DLD1 (cell line): ENCODE data around the gene NPM1.

ENCODE experiments used
- in situ Hi-C: cut with HindIII; loops from 2 replicates; pipeline ENCODE4 v1.10.0; 2017; ENCODE audit warnings: low sequenced_read_pairs

The NPM1 gene

GRCh38 chr5:171410181-171410580, 22.5 kb downstream of the NPM1 start:
- in situ Hi-C loops = loop anchor here (10.0 to 25.0 kb wide), 2 partner anchors 215 to 452 kb away; no protein-coding TSS in a partner anchor

GRCh38 chr5:171412186-171412585, 24.5 kb downstream of the NPM1 start:
- in situ Hi-C loops = loop anchor here (10.0 to 25.0 kb wide), 2 partner anchors 213 to 450 kb away; no protein-coding TSS in a partner anchor

- in situ Hi-C loops = loop anchor here (10.0 to 25.0 kb wide), 2 partner anchors 211 to 449 kb away; no protein-coding TSS in a partner anchor
Observed at GRCh38 chr5:171413153-171413910, 25.7 kb downstream of the NPM1 start.

GRCh38 chr5:171413993-171414392, 26.3 kb downstream of the NPM1 start:
- in situ Hi-C loops = loop anchor here (10.0 to 25.0 kb wide), 2 partner anchors 211 to 448 kb away; no protein-coding TSS in a partner anchor

- in situ Hi-C loops = loop anchor here (10.0 to 25.0 kb wide), 2 partner anchors 210 to 447 kb away; no protein-coding TSS in a partner anchor
Observed at GRCh38 chr5:171415115-171415730, 27.6 kb downstream of the NPM1 start.

- in situ Hi-C loops = loop anchor here (10.0 to 25.0 kb wide), 2 partner anchors 208 to 446 kb away; no protein-coding TSS in a partner anchor
Observed at GRCh38 chr5:171416160-171417049, 28.8 kb downstream of the NPM1 start.

- in situ Hi-C loops = loop anchor here (10.0 to 25.0 kb wide), 2 partner anchors 206 to 444 kb away; no protein-coding TSS in a partner anchor
Observed at GRCh38 chr5:171418316-171418981, 30.8 kb downstream of the NPM1 start.

- in situ Hi-C loops = loop anchor here (10.0 to 25.0 kb wide), 2 partner anchors 206 to 443 kb away; no protein-coding TSS in a partner anchor
Observed at GRCh38 chr5:171418982-171419687, 31.5 kb downstream of the NPM1 start, which contains the start of gene FGF18. Gene FGF18 (plus strand): TSS chr5:171419647. CDS start chr5:171420200, 553 bp downstream.

GRCh38 chr5:171419688-171420430, 32.2 kb downstream of the NPM1 start:
- in situ Hi-C loops = loop anchor here (10.0 to 25.0 kb wide), 2 partner anchors 205 to 442 kb away; no protein-coding TSS in a partner anchor

- in situ Hi-C loops = loop anchor here (25.0 kb wide), 1 partner anchor 442 kb away; no protein-coding TSS in a partner anchor
Observed at GRCh38 chr5:171420431-171421241, 33.0 kb downstream of the NPM1 start.

GRCh38 chr5:171421331-171422262, 33.9 kb downstream of the NPM1 start:
- in situ Hi-C loops = loop anchor here (25.0 kb wide), 1 partner anchor 441 kb away; no protein-coding TSS in a partner anchor

GRCh38 chr5:171422495-171422894, 34.8 kb downstream of the NPM1 start:
- in situ Hi-C loops = loop anchor here (25.0 kb wide), 1 partner anchor 440 kb away; no protein-coding TSS in a partner anchor

- in situ Hi-C loops = loop anchor here (25.0 kb wide), 1 partner anchor 439 kb away; no protein-coding TSS in a partner anchor
Observed at GRCh38 chr5:171422902-171423663, 35.4 kb downstream of the NPM1 start.

- in situ Hi-C loops = loop anchor here (25.0 kb wide), 1 partner anchor 438 kb away; no protein-coding TSS in a partner anchor
Observed at GRCh38 chr5:171424726-171425125, 37.1 kb downstream of the NPM1 start.

- in situ Hi-C loops = no loop called here
Observed at GRCh38 chr5:171425596-171426244, 38.1 kb downstream of the NPM1 start.
